Mesothelial cell of epicardium (in vitro differentiated cells): ENCODE measurements around the gene GNG2. TPM values are rescaled to one million over a fixed set of nuclear protein-coding genes. Genes with fewer than 3 reads are reported as not detected.

Experiments
- DNase-seq, 2 experiments: peaks; one replicate each; pipeline ENCODE4 v3.0.0; 2021; ENCODE audit warnings: low spot score in 2 of 2; ENCODE audit not compliant: unreplicated experiment in 2 of 2
- H3K27ac Mint-ChIP-seq: 2 replicates; pipeline ENCODE4 v1.8.0; 2021; ENCODE audit warnings: mixed read lengths
- H3K27me3 Mint-ChIP-seq: 2 replicates; pipeline ENCODE4 v1.8.0; 2021; ENCODE audit warnings: low read depth, mixed read lengths
- H3K36me3 Mint-ChIP-seq: 2 replicates; pipeline ENCODE4 v1.8.0; 2021; ENCODE audit warnings: mixed read lengths
- H3K4me1 Mint-ChIP-seq: 2 replicates; pipeline ENCODE4 v1.8.0; 2021; ENCODE audit warnings: mixed read lengths
- H3K4me3 Mint-ChIP-seq: 2 replicates; pipeline ENCODE4 v1.8.0; 2021; ENCODE audit warnings: mild to moderate bottlenecking, moderate library complexity, mixed read lengths
- H3K9me3 Mint-ChIP-seq: 2 replicates; pipeline ENCODE4 v1.8.0; 2021; ENCODE audit warnings: mixed read lengths
- CTCF ChIP-seq: fragments of 200-600 bp; sonication (generic); IDR thresholded peaks from one replicate; pipeline ENCODE4 v1.5.0; 2021; ENCODE audit warnings: antibody characterized with exemption; ENCODE audit not compliant: unreplicated experiment
- total RNA-seq: library from RNA; stranded (reverse); gene quantifications from 3 replicates; pipeline ENCODE4 v1.2.1, GENCODE V29; 2021

The GNG2 gene
- total RNA-seq, 1 donor from 2014 or later: 52.4 TPM

GRCh38 chr14:51828017-51828797, 32.2 kb upstream of the GNG2 start:
- Mint-ChIP-seq H3K9me3 (peaks cover 6% of the 10 kb centered on the region), H3K4me3 (no peak overlapping the region), H3K27me3 (no peaks in the 10 kb centered on the region), H3K4me1 (peaks cover 2% of the 10 kb centered on the region), H3K36me3 (no peaks in the 10 kb centered on the region), H3K27ac (no peak overlapping the region)
- TF ChIP-seq CTCF: no peak
- no peak for DNase-seq

GRCh38 chr14:51834240-51834639, 26.2 kb upstream of the GNG2 start:
- no peaks in the 10 kb centered on the region for H3K4me1 Mint-ChIP-seq
- H3K36me3 Mint-ChIP-seq: no peaks in the 10 kb centered on the region
- no peak for DNase-seq

GRCh38 chr14:51836417-51836816, 24.0 kb upstream of the GNG2 start:
- H3K27me3 Mint-ChIP-seq: peaks cover 12% of the 10 kb centered on the region

More at GRCh38 chr14:51834240-51834639, 26.2 kb upstream of the GNG2 start:
- Mint-ChIP-seq H3K4me3 (no peak overlapping the region), H3K27ac (no peak overlapping the region), H3K9me3 (peaks cover 6% of the 10 kb centered on the region), H3K27me3 (peaks cover 6% of the 10 kb centered on the region)
- no peak for TF ChIP-seq CTCF

GRCh38 chr14:51844081-51844881, 16.1 kb upstream of the GNG2 start:
- Mint-ChIP-seq H3K36me3 (no peaks in the 10 kb centered on the region), H3K4me1 (peaks cover 12% of the 10 kb centered on the region), H3K27ac (no peak overlapping the region), H3K27me3 (peaks cover 6% of the 10 kb centered on the region), H3K9me3 (no peaks in the 10 kb centered on the region), H3K4me3 (no peak overlapping the region)
- no peak for TF ChIP-seq CTCF
- DNase-seq: no peak

More at GRCh38 chr14:51836417-51836816, 24.0 kb upstream of the GNG2 start:
- peaks cover 6% of the 10 kb centered on the region for H3K9me3 Mint-ChIP-seq
- TF ChIP-seq CTCF: no peak
- H3K27ac Mint-ChIP-seq: no peak overlapping the region
- no peaks in the 10 kb centered on the region for H3K36me3 Mint-ChIP-seq
- DNase-seq: no peak
- no peaks in the 10 kb centered on the region for H3K4me1 Mint-ChIP-seq
- H3K4me3 Mint-ChIP-seq: no peak overlapping the region

- H3K4me1 Mint-ChIP-seq: peaks cover 12% of the 10 kb centered on the region
- DNase-seq: no peak
- H3K27me3 Mint-ChIP-seq: no peaks in the 10 kb centered on the region
- H3K27ac Mint-ChIP-seq: no peak overlapping the region
- no peak for TF ChIP-seq CTCF
- no peaks in the 10 kb centered on the region for H3K9me3 Mint-ChIP-seq
- H3K4me3 Mint-ChIP-seq: no peak overlapping the region
- no peaks in the 10 kb centered on the region for H3K36me3 Mint-ChIP-seq
These were observed 14.6 kb upstream of the GNG2 start for GRCh38 chr14:51845811-51846210.
